HG03159 (cell line): ENCODE measurements around the gene FBXO28.
"Not testable (repeated sequence)": the region's sequence is repeated elsewhere in the genome, so short reads cannot be mapped to it uniquely, and the experiment has no call there.

Experiments used
- ATAC-seq: cut with Tn5 transposase; IDR thresholded peaks from one replicate; pipeline ENCODE4 v1.9.1; 2021; ENCODE audit warnings: mild to moderate bottlenecking, moderate library complexity; ENCODE audit not compliant: unreplicated experiment

FBXO28 gene

DNA sequence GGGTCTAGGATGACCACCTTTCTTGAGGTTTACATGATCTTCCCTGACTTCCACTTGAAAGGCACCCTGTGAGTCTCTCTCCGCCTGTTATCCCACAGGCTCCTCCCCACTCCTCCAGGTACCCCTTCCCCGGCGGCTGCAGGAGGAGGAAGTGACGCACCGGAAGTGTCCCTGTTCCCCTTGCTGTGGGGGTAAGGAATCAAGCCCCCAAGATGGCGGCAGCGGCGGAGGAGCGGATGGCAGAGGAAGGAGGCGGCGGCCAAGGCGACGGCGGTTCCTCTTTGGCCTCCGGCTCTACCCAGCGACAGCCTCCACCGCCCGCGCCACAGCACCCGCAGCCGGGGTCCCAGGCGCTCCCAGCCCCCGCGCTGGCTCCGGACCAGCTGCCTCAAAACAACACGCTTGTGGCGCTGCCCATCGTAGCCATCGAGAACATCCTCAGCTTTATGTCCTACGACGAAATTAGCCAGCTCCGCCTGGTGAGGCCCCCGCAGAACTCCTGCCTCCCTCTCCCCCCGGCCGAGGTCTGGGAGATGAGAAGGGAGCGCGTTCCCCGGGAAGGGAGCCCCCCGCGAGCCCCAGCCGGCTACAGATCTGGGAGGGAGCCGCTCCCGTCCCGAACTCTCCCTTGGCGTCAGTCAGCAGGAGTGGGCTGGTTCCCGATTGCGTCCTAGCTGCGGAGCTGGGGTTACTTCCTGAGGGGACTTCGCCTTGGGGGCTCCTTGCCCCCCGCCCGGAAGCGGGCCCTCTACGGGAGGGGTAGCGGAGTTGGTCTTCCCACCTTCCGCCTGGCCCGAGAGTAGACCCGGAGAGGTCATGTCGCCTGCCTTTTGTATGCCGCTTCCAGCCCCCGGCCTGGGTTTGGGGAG lies at the start of gene FBXO28:
Gene FBXO28, plus strand, starts transcription at position 194 of the 869 bp plus-strand sequence. Its CDS starts 19 bp downstream, at position 213.
- peak; percentile 99 for ATAC-seq

GRCh38 chr1:224064150-224064549 lies 49.8 kb upstream of the FBXO28 start:
- ATAC-seq = no peak

DNA sequence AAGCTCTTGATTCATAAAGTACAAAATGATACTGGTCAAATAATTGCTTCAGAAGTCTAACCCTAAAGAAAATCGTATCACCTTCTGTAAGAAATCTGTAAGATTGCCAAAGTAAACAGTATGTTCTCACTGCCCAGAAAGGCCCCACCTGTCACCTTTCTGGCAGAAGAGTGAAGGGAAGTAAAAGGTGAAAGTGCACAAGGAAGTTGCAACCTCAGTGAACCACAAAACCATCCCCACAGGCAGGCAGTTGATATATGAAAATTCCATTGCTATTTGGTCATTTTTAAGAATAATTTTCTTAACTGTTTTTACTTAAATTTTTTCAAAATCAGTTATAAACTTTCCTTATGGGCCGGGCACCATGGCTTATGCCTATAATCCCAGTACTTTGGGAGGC lies 48.5 kb upstream of the FBXO28 start:
- ATAC-seq = no peak

- no peak for ATAC-seq
These were observed 46.7 kb upstream of the FBXO28 start for GRCh38 chr1:224067207-224067606.

- no peak for ATAC-seq
These were observed 46.1 kb upstream of the FBXO28 start for GRCh38 chr1:224067621-224068457.

GRCh38 chr1:224068458-224069072 lies 45.3 kb upstream of the FBXO28 start:
- no peak for ATAC-seq

DNA sequence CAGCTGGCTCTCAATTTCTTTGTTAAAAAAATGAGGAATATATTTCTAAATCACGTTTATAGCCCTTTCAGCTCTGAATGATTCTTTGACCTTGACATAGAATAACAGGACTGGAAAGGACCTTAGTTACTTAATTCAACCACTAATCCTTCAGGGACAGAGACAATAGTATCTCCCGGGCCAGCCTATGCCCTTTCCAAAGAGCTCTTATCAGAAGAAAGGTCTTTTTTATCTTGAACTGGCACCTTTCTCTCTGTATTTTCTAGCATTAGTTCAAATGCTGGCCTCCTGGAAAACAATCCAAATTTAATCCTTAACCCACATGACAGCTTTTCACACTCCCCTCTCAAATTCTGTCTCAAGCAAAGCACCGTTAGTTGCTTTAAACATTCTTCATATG lies 44.8 kb upstream of the FBXO28 start:
- no peak for ATAC-seq

DNA sequence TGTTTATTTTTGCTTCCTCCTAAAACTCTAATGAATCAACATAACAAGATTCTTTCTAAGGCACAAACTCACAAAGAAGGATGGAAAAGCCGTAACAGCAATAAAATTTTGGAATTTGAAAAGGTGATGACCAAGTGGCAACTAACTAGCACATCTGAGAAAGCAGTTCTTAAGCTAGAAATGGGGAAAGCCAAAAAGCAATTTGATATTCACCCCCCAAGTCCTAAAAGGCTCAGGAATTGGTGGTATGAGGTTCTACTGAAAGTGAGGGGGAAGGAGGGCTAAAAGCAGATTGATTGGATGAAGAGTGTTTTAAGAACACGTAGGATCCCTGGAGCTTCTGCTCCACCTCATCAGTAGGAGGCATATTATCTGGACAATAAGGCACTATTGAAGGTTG lies 43.4 kb upstream of the FBXO28 start:
- no peak for ATAC-seq

- no peak for ATAC-seq
These were observed 37.5 kb upstream of the FBXO28 start for GRCh38 chr1:224076407-224076806.

GRCh38 chr1:224079644-224080043 lies 34.3 kb upstream of the FBXO28 start:
- ATAC-seq = not testable (repeated sequence)

DNA sequence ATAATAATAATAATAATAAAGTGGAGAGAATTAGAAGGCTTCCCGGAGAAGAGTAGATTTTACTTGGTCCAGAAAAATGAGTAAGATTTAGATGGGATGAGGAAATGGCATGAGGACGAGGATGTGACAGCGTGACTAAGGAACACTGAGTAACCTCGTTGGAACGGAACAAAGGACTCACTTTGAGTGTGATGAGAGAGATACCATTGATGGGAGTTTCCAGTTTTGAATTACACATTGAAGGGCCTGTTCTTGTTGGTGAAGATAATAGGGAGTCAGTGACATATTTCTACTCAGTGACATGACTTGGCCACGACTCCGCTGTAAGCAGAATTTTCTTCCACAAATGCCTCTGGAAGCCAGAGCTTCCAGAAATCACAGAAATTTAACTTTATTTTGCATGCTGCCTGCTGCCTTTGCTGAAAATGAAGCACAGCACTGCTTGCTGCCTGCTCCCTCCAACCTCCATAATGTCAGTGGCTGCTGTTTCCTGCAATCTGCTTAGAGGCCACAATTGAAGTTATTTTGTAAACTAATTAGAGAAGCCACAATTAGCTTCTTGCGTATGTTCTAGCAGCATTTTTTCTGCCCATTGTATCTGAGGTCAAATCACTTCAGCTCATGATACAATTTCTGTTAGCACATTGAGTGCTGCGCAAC lies 33.7 kb upstream of the FBXO28 start:
- ATAC-seq = no peak

- ATAC-seq = no peak
These were observed 32.3 kb upstream of the FBXO28 start for GRCh38 chr1:224081604-224082003.

GRCh38 chr1:224082146-224082545 lies 31.8 kb upstream of the FBXO28 start:
- no peak for ATAC-seq

- ATAC-seq = no peak
These were observed 29.0 kb upstream of the FBXO28 start for GRCh38 chr1:224084867-224085266.

- ATAC-seq = no peak
These were observed 28.3 kb upstream of the FBXO28 start for GRCh38 chr1:224085421-224086108.

DNA sequence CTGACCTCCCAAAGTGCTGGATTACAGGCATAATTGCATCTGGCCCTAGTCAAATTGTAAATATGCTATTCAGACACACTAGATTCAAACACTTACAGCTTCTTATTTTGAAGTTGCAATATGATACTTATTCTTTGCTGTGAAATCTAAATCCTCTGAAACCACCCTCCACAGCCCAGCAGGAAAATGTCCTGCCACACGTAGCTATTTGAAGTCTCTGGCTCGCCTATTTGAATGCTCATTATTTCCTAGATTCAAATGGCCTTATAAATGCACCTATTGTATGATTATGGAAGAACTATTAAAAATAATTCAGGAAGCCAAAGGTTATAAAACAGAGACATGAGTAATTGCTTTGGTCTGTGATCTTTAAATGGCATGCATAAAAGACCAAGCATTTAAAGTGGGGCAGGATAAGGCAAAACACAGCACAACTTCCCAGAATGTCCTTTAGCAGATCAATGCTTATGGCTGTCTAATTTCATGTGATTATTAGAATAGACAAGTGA lies 26.6 kb upstream of the FBXO28 start:
- no peak for ATAC-seq

- no peak for ATAC-seq
These were observed 24.3 kb upstream of the FBXO28 start for GRCh38 chr1:224089583-224089982.

DNA sequence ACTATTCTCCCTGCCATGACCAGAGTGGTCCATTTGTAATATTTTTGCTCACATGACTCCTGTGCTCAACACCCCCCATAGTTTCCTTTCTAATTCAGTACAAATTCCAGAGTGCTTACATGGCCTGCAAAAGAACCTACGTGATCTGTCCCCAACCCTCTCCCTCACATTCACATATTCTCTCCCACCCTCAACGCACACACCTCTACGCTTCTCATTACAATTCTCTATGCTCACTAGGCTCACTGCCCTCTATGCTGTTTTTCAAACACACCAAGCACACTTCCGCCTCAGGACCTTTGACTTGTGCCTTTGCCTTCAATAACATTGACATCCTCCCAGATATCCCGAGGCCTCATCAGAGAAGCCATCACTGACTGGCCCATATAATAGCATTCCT lies 23.8 kb upstream of the FBXO28 start:
- ATAC-seq = no peak

DNA sequence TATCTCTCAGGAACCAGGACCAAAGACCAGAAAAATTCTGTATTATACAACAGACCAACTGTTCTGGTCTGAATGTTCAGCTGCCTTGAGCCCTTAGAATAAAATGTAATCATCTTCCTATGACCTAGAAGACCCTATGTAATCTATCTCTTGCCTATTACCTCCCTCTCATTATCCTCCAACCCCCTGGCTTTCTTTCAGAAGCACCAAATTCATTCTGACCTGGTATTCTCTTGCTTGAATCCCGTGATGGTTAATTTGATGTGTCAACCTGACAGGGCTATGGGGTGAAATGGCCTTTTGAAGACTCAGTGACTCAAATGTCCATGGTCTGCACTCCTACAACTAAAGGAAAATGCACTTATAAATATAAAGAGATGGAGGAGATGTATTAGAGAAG lies 21.8 kb upstream of the FBXO28 start:
- no peak for ATAC-seq

- no peak for ATAC-seq
These were observed 21.3 kb upstream of the FBXO28 start for GRCh38 chr1:224092601-224093000.
